Fibroblast of peridontal ligament (primary cell): Measurements from ENCODE around the gene SPPL3.

Source experiments
- DNase-seq: peaks from one replicate; pipeline ENCODE4 v3.0.0-alpha.2; 2010; ENCODE audit errors: extremely low read depth

The SPPL3 gene

GRCh38 chr12:120874547-120875245 is 29.5 kb downstream of the SPPL3 start:
- no peak for DNase-seq

DNA sequence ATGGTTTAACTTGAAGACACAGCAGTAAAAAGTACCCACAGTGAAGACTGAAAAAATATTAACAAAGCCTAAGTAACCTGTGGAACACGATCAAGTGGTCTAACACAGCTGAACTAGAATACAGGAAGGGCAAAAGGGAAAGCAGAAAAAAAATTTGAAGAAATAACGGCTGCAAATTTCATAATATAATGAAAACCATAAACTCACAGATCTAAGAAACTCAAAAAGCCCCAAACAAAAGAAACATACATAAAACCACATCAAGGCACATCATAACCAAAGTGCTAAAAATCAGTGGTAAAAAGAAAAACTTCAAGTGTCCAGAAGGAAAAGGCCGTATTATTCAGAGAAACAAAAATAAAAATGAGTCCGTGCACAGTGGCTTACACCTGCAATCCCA is 30.9 kb downstream of the SPPL3 start:
- DNase-seq = no peak

DNA sequence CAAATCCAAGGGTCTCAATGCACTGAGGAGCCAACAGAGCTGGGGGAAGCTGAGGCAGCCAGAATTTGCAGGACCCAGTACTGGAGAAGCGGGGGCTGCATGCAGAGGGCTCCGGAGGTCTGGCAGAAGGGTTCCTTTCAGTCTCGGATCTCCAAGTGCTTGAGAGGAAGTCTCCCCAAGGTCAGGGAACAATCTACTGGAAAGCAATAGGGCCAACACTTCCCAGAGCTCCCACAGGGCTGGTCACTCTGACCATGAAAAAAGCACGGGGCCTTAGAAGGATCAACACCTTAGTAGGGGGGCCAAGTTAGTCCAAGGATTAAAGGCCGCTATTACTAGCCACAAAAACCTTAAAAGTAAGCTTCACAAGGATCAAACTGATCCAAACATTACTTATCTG is 31.7 kb downstream of the SPPL3 start:
- DNase-seq = no peak

DNA sequence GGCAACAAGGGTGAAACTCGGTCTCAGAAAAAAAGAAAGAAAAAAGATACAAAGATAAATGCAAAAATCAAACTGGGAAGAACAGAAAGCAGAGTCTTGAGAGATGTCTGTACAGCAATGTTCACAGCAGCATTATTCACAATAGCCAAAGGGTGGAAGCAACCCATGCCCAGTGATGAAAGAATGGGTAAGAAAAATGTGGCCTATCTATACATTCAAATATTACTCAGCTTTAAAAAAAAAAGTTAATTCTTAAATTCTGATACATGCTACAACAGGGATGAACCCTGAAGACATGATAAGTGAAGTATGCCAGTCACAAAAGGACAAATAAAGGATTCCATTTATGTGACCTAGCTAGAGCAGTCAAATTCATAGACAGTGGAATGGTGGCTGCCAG is 33.7 kb downstream of the SPPL3 start:
- DNase-seq = no peak

GRCh38 chr12:120869376-120869775 is 34.8 kb downstream of the SPPL3 start:
- DNase-seq = no peak

DNA sequence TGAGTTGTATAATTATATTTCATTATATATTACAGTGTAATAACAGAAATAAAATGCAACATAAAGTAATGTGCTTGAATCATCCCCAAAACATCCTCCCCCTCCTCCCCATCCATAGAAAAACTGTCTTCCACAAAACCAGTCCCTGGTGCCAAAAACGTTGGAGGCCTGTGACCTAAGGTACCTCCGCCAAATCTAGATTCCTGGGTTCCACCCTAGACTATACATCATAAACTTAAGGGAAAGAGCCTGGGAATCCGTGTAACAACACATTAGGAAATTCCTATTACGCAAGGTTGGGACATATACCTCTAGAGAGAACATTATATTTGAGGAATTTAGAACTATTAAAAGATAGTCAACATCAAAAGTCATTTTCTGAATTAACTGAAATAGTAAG is 38.0 kb downstream of the SPPL3 start:
- DNase-seq = no peak

GRCh38 chr12:120865098-120865497 is 39.1 kb downstream of the SPPL3 start:
- DNase-seq = no peak

GRCh38 chr12:120862664-120863063 is 41.5 kb downstream of the SPPL3 start:
- DNase-seq = no peak

DNA sequence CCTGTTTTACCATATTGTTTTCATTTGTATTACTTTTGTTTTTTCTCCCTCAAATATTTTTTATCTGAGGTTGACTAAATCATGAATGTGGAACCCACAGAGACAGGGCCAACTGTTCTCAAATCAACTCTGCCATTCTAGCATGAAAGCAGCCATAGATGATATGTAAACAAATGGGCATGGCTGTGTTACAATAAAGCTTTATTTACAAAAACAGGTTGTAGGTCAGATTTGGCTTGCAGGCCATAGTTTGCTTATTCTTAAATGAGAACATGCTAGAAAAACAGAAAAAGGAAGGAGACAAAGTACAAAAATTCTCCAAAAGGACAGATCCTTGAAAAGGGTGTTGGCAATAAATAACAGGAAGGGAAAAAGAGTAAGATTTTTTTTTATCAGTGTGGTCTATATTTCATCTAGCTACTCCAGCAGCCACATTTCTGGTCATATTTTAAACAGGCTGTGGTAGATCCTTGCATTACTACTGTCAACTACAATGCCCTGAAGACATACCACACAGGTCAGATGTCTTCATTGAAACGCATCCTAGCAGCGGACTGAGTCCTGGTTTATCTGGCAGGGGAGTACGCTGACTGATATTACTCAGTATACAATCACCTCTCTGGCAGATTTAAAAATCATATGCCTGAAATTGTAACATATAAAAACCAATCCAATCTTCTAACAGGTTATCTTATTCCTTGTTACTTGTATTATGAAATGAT is 42.9 kb downstream of the SPPL3 start:
- no peak for DNase-seq

DNA sequence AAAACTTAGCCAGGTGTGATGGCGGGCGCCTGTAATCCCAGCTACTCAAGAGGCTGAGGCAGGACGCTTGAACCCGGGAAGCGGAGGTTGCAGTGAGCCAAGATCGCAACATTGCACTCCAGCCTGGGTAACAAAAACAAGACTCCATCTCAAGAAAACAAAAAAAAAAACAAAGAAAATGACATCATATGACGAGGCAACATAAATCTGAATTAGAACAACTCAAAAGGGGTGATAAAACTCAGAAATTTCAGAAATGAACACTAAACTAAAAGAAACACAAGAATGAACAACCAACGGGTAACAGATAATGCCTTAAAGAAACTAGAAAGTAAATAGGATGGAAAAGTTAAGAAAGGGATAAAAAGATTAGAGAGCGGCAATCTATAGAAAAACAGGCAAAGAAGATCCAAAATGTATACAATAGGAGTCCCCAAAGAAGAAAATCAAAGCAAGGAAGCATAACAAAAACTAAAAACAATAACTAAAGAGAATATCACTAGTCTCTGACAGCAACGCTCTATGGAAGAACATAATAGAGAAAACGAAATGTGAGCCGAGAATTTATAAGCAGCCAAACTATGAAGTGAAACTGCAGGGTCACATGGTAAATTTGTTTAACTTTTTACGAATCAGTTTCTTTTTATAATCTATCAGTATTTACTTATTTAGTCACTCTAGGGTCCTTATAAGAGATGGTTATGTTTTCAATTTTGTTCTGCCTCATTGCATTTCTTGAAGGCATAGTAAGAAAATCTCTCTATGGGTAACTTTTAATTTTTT is 45.7 kb downstream of the SPPL3 start:
- no peak for DNase-seq

- DNase-seq = no peak
These were observed 47.2 kb downstream of the SPPL3 start for GRCh38 chr12:120856980-120857379.

DNA sequence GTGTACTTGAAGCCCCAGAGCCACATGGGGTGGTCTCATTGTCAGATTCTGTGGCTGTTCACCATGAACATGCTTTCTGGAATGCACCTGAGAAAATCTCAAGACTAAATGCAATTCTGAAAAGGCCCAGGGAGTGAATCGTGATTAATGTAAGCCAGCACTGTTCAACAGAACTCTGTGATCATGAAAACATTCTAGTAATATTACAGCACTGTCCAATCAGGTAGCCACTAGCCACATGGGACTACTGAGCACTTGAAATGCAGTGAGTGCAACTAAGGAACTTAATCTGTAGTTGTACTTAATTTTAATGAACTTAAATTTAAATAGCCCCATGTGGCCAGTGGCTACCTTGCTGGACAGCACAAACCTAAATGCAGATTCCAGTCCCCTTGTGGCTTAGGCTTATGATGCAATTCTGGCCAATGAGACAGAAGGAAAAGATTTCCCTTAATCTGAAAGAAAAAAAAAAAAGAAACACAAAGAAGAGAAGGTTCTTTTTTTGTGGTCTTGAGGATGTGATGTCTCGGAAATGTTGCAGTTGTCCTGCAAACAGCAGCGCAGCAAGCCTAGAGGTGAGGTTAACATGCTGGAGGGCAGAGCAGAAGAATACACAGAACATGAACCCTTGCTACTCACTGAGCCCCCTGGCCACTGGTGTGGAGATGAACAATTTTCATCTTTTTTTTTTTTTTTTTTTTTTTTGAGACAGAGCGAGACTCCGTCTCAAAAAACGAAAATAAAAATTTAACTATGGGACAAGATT is 48.2 kb downstream of the SPPL3 start:
- no peak for DNase-seq

DNA sequence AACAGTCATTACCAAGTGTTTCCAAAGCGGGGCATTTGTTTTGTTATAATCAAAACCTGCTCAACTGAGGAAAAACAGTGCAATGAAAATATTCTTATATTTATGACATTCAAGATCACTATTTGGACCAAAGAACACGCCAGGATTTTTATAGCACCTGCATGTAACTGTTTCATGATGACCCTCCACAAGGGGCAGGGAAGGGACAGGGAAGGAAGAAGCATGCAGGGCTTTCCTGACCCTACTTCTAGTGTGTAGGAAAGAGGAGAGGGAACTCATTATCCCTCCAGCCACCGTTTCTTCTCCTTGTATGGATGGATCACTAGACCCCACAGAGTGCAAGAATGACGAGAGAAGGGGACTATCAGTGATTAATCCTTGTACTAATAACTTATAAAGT is 49.4 kb downstream of the SPPL3 start:
- no peak for DNase-seq

GRCh38 chr12:120853188-120853587 is 51.0 kb downstream of the SPPL3 start:
- DNase-seq = peak; percentile 58

DNA sequence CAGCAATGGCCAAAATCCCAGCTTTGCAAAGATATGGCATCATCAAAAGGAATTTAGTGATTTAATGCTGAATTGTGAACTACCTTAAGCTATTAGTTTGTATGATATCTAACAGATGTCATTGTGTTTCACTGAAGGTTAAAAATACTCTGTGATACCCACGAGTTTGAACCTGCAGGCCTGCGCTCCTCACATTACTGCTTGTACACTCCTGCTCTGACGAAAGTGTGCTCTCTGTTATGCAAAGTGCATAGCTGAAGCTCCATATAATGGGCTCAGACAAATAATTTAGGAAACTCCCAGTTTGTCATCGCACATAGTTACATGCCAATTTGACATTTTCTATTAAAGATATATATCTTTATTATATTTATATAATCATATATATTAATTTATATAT is 52.2 kb downstream of the SPPL3 start:
- no peak for DNase-seq

- no peak for DNase-seq
These were observed 52.7 kb downstream of the SPPL3 start for GRCh38 chr12:120851444-120851843.

DNA sequence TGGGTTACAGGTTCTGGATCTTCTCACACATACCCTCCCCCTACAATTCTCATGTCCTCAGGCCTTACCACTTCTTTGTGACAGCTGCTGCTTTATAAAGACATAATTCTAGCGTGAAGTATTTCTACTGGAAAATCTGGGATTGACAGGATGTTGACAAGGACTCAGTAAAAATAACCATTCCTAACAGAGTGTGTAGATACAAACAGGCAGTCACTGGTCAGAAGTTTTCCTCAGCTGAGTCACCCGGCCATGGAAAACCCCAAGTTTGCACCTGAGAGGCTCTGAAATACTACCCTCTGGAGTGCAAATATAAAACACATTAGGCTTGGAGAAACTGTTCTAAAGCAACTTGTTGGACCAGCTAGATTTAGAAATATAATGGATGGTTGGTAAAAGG is 54.4 kb downstream of the SPPL3 start:
- peak; percentile 46 for DNase-seq

GRCh38 chr12:120847814-120848213 is 56.3 kb downstream of the SPPL3 start:
- no peak for DNase-seq

GRCh38 chr12:120847392-120847791 is 56.8 kb downstream of the SPPL3 start:
- no peak for DNase-seq

DNA sequence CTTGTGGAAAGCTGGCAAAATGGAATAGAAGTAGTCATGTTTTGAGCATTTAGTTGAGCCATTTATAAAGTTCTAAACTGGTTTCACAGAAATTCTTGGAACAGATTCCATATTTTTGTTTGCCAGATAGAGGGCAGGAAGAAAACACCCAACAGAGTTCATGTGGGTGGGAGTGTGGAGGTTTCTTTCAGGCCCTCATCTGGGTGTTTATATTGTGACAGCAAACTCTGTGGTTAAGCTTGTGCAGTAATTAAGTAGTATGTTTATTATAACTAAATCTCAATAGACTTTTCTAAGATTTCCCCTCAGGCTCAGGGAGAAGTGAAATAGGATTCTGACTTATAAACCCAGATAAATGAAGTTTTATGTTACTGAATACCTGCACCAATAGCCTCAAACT is 57.4 kb downstream of the SPPL3 start:
- peak; percentile 63 for DNase-seq

GRCh38 chr12:120845696-120846095 is 58.5 kb downstream of the SPPL3 start:
- DNase-seq = no peak
